Measurements from ENCODE around the gene SERTAD1.

DNA sequence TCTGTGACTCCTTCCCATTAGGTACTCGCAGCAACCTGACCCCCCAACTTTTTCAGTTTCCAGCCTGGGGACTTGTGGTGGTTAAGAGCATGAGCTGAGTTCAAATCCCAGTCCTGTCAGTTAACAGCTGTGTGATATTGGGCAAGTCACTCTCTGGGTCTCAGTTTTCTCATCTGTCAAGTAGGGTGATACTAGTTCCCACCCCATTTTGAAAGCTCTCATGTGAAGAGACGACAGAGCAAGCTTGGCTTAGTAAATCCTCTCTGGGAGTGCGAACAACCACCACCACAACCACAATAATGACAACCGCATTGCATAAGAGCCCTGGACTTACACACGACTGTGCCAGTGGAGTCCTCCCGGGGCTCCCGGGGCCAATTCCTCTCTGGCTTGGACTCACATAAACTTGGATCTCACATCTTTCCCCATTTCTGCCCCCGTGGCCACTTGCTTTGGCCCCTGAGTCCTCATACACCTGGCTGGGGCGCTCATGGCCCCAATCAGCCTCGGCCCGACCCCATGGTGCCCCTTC, 39.3 kb upstream of the SERTAD1 start:
- TF ChIP-seq, protein P1, sequence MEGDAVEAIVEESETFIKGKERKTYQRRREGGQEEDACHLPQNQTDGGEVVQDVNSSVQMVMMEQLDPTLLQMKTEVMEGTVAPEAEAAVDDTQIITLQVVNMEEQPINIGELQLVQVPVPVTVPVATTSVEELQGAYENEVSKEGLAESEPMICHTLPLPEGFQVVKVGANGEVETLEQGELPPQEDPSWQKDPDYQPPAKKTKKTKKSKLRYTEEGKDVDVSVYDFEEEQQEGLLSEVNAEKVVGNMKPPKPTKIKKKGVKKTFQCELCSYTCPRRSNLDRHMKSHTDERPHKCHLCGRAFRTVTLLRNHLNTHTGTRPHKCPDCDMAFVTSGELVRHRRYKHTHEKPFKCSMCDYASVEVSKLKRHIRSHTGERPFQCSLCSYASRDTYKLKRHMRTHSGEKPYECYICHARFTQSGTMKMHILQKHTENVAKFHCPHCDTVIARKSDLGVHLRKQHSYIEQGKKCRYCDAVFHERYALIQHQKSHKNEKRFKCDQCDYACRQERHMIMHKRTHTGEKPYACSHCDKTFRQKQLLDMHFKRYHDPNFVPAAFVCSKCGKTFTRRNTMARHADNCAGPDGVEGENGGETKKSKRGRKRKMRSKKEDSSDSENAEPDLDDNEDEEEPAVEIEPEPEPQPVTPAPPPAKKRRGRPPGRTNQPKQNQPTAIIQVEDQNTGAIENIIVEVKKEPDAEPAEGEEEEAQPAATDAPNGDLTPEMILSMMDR (IDR thresholded peaks at IDR 0.05; ENCODE audit: insufficient read depth, low read depth, low read length), result no peak
- no peak for TF ChIP-seq EZH2 (IDR thresholded peaks at IDR 0.05; ENCODE audit: insufficient read depth, low read length)

Measured in astrocyte (in vitro differentiated cells and primary cell).